Embryonic facial prominence (tissue), 1 donor: ENCODE data around the gene TSSK6.
"Not testable (repeated sequence)": the region's sequence is repeated elsewhere in the genome, so short reads cannot be mapped to it uniquely, and the experiment has no call there.

Experiments used
- DNase-seq: peaks from one replicate; pipeline ENCODE4 v3.0.0-alpha.2; 2016; ENCODE audit errors: extremely low spot score

Gene TSSK6

DNA sequence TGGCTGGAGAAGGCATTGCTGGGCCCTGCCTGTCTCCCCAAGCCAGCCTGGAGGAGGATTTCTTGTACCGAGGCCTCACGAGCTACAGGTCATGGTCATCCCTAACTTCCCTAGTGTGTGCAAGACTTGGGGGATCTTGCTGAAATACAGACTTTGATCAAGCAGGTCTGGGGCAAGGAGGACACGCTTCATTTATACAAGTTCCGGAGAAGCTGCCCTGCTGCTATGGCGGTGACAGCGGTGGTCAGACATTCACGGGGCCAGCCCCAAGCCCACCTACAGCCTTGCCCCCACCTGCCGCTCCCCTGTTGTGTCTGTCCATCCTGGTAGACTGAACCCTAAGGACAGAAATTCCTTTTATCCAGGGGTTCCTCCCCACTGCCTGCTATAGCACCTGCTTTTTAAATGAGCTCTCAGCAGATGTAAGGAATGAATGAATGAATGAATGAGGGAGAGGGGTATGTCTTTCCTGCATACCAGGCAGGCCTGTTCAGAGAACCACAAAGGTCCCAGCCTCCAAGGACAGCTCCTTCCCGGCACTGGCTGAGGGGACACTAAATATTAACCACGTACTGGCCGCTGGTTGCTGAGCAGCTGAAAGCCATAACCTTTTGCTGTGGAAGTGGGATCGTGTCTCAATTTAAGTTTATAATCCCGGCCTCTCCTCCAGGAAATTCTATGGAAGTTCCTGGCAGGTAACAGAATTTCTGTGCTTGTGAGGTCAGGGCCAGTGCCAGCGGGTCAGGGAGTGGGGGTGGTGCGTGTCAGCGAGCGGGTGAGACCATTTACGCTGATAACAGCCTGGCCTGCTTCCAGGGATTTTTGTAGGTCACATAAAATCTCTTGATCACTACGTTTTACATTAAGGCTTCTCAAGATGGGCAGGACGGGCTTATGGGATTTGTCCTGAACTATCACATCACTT is 27.1 kb downstream of the TSSK6 start:
- DNase-seq = no peak

GRCh38 chr19:19487077-19487949 is 28.0 kb downstream of the TSSK6 start:
- no peak for DNase-seq

- no peak for DNase-seq
Measured at GRCh38 chr19:19486343-19487076, 28.8 kb downstream of the TSSK6 start.

GRCh38 chr19:19485998-19486290 is 29.4 kb downstream of the TSSK6 start:
- no peak for DNase-seq

GRCh38 chr19:19485161-19485997 is 30.0 kb downstream of the TSSK6 start:
- no peak for DNase-seq

- DNase-seq = no peak
Measured at GRCh38 chr19:19482809-19483596, 32.3 kb downstream of the TSSK6 start.

DNA sequence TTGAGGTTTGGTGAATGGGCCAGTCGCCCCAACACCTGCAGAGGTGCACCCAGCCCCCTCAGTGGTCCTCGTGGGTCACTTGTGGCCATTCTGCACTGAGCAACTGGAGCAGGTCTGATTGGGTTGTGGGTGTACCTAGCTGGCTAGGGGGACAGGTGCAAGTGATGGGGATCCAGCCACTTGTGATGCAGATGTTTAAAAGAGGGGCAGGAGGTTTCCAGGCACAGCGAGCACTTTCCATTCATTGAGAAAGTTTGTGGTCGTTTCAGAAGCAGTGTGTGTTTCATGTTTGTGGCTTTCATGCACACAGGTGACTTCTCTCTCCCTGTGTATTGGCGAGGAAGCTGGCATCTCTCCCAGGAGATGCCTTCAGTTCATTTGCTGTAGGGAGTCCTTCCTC is 34.7 kb downstream of the TSSK6 start:
- DNase-seq = no peak

DNA sequence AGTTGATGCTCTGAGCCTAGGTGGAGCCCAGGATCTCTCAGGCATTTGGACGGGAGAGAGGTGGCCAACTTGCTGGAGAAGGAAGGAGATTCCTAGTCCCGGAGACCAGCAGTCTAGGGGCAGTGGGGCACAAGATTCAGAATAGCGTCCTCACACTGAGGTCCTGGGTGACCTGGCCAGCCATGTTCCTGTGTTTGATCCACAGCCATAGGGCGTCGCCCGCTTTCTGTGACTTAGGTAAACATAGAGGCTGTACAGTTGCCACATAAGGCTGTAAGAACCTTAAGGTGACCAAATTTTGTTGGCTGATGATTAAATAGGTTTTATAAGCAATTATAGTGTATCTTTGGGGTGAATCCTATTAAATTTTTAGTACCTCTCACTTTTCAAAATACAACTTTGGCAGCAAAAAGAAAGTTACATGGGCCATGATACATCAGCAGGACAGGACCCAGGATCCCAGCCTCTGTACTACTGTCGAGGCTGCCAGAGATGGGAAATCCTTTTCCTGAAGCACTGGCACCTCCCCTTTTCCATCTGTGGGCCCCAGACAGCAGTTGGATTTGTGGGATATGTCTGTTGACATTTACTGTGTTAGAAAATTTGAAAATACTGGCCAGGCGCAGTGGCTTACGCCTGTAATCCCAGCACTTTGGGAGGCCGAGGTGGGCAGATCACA is 37.5 kb downstream of the TSSK6 start:
- no peak for DNase-seq

- no peak for DNase-seq
Measured at GRCh38 chr19:19475849-19476828, 39.2 kb downstream of the TSSK6 start.

DNA sequence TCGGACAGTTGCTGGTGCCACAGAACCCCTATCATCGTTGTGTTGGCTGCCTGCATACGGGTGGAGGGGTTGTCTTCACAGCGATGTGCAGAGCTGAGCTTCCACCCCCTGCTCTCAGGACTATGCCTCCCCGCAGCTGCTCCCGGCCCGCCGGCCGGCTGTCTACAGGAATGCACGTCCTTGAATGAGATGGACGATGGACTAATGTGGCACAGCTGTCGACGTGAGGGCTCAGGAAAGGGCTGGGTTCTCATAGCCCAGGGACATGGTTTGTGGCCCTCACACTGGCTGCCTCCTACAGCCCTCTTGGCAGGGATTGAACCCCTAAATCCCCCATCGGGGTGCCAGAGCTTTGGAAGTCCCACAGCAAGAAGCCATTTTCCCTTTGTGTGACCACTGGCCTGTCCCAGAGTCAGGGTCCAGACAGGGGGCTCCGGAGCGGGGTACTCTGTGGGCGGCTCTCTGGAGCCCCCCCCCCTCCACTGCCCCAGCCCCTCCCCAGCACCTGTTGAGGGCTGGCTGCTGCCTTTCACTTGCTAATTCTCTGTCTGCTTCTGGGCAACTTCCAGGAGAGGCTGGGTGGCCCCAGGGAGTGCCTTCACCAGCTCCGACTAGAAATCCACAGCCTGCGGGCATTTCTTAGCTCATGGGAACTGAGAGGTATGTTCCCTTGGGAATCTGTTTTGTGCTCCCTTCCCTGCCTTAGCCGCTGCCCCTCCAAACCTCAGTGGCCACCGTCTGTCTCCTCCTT is 40.2 kb downstream of the TSSK6 start:
- DNase-seq = no peak

- not testable (repeated sequence) for DNase-seq
Measured at GRCh38 chr19:19472106-19472505, 43.2 kb downstream of the TSSK6 start.

- no peak for DNase-seq
Measured at GRCh38 chr19:19471682-19472081, 43.7 kb downstream of the TSSK6 start.

GRCh38 chr19:19470579-19470978 is 44.8 kb downstream of the TSSK6 start:
- DNase-seq = no peak

- DNase-seq = no peak
Measured at GRCh38 chr19:19468424-19469050, 46.8 kb downstream of the TSSK6 start.

- DNase-seq = no peak
Measured at GRCh38 chr19:19466201-19466600, 49.1 kb downstream of the TSSK6 start.

- no peak for DNase-seq
Measured at GRCh38 chr19:19465436-19466070, 49.8 kb downstream of the TSSK6 start.
